Skeletal muscle cell (primary cell): ENCODE measurements around the gene TTC28.

Experiments used
- DNase-seq: peaks from one replicate; pipeline ENCODE4 v3.0.0-alpha.2; 2010; ENCODE audit warnings: low read depth
- H3K4me3 ChIP-seq: 2 replicates; pipeline ENCODE4 v1.5.1; 2011; ENCODE audit warnings: low read depth, mild to moderate bottlenecking, control low read depth, low read length, moderate library complexity

Gene TTC28

DNA sequence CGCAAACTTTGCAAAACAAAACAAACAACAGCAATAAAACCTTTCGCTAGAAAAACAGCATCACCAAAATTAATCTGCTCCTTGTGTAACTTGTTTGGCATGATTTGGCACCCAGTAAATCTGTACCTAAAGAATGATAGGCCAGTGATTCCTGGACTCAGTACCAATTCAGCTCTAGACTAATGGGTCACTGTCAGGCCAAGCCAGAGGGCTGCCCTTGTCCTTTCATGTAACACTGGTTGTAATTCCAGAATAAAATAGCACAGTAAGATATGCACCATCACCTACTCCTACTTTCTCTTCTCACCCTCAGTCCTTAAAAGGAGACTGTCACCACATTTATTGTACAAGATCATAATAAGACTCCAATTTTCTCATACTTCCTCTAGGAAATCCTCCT, 419.0 kb downstream of the TTC28 start:
- H3K4me3 ChIP-seq: no peak overlapping the region
- DNase-seq: no peak

DNA sequence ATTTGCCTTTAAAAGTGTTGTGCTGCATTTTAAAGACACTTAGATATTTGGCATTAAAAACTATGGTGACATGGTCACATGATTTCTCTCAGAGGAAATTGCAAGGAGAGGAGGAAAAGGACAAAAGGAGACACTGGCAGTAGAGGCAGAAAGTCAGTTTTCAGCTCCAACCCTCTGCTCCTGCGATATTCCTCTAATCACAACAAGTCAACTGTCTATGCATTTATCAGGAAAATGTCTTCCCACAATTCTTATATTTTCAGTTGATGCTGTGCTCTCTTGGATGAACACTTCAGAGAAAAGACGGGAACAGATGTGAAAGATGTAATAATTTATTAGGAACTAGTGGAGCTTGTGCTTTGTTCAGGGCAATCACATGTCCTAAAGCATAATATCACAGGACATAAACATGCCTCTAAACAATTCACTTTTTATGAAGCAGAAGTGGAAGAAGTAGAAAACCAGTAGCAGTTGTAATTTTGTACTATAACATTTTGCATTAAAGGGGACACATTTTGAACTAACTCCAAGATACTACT, 419.8 kb downstream of the TTC28 start:
- H3K4me3 ChIP-seq: no peak overlapping the region
- DNase-seq: no peak

DNA sequence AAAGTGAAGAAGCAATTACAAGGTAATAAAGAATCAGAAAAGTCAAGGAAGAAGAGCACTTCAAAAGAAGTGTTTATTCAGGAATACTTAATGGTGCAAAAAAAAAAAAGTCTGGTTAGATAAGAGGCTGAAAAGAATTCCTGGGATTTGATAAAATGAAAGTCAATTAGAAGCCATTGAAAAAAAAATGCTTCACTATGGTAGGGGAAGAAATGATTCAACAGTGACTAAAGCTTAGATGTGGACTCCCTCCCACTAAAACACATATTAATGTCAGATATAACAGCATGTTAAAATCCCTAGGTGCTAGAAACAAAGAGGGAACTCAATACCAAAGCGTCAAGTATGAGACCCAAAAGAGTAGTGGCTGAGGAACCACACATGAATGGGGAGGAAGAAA, 425.2 kb downstream of the TTC28 start:
- DNase-seq: no peak
- H3K4me3 ChIP-seq: no peak overlapping the region

DNA sequence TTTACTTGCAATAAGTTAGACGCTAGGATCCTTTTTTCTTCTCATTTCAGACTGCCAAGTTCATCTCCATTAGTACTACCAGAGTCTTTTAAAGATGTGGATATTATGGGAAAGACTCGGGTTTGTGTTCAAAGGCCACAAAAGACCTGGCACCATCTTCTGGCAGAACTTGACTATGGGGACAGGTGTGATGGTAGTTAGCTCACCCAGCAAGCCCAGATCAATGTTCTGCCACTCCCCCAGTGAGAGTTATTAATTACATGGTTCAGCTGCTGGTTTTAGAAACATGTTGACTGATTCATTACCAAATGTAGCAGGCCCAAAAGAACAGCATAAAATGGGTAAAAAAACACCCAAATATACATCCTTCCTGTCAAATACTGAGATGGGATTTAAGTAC, 427.1 kb downstream of the TTC28 start:
- DNase-seq: no peak
- H3K4me3 ChIP-seq: no peak overlapping the region

DNA sequence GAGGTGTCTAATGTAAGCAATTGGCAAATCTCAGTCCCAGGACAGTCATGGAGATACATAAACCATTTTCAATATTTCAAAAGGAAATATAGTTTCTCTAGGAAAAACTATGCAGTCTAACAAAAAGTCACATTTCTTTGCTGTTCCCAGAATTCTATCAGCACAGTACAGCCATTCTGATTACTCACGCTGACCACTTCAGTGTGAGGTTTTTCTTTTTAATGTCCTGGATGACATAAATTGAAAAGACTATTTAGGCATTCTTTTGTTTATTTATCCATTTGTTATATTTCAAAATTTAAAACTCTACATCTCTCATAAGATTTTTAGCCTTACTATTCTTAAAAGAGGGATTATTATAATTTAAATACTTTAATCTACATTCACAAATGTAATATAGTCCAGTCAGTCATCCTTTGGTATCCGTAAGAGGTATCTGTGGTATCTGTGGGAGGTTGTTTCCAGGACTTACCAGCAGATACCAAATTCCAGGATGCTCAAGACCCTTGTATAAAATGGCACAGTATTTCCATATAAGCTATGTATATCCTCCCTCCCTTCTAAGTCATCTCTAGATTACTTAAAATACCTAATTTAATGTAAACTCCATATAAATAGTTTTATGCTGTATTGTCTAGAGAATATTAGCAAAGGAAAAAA, 429.5 kb downstream of the TTC28 start:
- no peak for DNase-seq
- no peak overlapping the region for H3K4me3 ChIP-seq

DNA sequence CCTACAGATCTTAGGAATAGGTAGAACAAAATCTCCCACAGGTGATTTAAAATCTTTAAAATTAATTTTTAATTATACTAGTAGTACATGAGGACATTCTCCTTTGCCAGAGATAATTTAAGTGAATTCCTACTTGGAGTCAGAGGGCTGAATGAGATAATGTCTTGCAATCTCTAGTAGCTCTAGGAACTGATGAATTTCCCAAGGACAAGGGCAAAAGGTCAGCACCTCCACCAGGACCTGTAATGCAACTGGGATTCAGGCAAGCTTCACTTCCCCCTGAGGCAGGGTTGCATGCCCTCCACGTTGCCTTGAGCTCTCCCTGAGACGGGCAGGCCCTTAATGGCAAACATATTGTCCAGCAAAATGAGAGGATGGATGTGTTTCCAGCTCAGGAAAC, 430.2 kb downstream of the TTC28 start:
- no peak overlapping the region for H3K4me3 ChIP-seq
- DNase-seq: no peak

DNA sequence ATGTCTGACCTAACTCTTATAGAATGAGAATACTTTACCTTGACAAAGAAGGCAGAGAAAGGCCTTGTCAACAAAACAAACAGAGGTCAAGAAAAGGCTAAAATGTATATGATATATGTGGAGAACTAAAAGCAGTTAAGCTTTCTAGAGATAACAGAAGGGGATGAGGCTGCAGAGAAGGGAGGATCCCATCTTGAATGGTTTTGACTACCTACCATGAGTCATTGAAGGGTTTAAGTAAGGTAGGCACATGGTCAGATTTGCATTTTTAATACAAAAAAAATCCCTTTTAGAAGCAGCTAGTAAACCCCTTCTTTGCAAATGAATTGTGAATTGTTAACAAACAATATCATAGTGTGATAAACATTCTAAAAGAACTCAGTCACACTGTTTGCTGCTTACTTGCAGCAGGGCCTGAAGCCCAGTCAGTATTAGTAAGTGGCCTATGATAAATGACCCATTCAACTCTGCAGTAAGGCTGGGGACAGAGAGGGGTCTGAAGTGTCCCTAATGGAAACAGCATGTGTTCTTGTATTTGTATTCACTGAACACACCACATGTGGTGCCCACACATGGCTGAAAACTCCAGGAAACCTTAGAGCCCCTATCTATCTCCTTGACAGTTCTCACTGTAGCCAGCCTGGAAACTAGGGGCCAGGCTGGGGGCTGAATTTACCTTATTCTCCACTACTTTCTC, 431.8 kb downstream of the TTC28 start:
- no peak overlapping the region for H3K4me3 ChIP-seq
- DNase-seq: no peak

DNA sequence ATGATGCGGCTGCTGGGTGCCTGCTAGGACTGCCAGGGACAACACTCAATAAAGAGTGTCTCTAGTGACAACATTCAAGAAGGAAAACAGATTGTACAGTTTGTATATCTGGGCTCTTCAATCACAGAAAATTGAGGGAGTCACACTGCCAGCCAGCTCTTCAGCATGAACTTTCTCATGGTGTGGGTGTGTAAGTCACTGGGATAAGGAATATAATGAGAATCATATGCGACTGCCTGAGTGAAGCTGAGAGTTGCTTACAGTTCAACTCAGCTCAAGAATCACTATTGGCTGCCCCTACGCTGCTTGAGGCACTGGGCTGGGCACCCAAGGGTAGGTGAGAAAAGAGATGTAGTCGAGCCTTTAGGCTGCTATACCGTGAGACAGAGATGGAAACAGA, 432.5 kb downstream of the TTC28 start:
- no peak overlapping the region for H3K4me3 ChIP-seq
- no peak for DNase-seq

DNA sequence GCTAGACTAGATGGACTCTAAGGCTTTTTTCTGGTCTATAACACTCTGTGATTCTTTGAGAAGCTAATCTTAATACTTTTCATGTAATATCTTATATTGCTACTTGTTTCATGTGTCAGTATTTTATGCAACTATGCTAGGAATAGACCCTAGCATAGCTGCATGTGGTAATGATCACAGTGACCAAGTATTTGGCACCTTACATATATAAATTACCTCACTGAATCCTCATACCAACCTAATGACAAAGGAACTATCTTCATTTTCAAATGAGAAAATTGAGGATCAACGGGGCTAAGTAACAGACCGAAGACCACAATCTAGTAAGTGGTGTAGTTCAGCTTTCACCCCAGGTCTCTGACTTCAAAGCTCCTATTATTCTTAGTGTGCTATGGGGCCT, 433.2 kb downstream of the TTC28 start:
- peak; percentile 62 for DNase-seq
- H3K4me3 ChIP-seq: no peak overlapping the region

DNA sequence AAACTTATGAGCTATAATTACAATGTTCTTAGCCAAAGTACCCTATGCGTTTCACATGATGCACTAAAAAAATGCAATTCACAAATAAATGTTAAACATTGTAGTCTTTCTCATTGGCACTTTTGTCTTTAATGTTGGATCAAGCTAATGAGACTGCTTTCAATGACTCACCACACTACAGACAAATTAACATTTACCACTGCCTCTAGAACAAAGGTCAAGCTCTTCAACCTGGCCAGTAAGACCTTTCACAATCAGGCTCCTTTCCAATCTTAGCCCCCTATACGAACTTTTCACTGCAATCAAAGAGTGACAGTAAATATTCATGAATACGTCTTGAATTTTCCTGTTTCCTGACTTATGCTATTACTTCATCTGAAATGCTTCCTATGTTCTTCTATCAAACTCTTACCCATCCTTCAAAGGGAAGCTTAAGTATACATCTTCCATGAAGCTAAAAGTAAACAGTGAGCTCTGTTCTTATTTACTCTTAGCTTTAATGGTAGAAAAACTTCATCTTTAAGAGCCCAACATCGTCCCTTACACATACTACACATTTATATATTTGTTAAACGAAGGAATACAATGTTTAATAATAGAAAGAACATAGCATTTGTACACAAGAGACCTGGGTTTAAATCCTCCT, 433.9 kb downstream of the TTC28 start:
- DNase-seq: no peak
- no peak overlapping the region for H3K4me3 ChIP-seq

DNA sequence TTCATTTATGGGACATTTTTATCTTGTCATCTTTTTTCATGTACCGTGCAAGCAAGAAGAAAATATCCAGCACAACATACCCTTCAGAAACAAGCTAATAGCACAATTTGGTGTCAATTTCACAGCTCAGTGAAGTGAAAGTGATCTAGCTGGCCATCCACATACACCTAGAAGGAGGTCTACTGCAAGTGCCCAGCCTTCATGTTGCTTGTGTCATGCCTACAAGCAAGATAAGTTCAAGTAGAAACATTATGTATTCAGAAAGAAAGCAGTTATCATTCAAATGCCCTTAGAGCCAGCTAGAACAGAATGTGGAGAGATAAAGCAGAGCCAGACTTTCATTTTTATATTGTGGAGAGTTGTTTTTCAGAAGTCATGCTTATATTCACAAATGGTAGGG, 434.9 kb downstream of the TTC28 start:
- H3K4me3 ChIP-seq: no peak overlapping the region
- no peak for DNase-seq

DNA sequence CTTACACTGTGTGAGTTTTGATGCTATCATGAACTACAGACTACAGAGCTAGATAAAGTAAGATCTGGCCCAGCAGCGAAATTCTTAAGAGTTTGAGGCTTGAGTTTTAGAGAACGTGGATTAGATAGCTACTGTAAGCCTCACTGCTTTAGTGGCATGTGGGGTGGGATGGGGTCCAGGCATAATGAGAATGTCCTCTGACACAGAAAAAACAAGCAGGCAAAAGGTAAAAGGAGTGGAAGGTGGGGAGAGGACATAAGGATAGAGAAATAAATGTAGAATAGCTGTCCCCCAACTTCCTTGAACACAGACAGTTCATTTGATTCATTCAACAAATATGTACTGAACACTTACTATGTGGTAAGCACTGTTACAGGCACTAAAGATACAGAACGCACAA, 436.1 kb downstream of the TTC28 start:
- no peak overlapping the region for H3K4me3 ChIP-seq
- no peak for DNase-seq

DNA sequence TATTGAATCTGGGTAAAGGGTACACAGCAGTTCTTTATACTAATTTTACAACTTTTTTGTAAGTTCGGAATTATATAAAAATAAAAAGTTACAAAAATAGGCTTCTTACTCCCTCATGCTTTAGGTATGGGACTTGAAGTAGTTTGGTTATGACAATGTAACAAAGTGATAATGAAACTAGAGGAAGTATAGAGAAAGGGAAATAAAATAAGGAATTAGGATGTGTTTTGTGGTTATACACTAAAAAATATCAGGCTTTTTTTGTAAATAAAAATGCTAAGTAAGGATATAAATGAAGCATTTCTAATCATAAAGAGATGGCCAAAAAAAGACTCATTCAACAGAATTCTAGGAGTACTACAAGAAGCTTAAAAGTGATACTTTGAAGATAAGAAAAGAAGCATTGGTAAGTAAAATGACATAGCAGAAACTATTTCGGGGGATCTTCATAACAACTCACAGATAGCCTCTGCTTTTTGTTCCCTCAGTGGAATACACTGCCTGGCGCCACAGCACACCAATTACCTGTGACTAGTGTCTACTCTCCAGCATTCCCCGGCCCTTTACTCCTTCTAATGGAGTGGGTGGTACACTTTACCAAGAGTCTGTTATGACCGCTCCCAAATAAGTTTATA, 437.9 kb downstream of the TTC28 start:
- H3K4me3 ChIP-seq: no peak overlapping the region
- DNase-seq: no peak

DNA sequence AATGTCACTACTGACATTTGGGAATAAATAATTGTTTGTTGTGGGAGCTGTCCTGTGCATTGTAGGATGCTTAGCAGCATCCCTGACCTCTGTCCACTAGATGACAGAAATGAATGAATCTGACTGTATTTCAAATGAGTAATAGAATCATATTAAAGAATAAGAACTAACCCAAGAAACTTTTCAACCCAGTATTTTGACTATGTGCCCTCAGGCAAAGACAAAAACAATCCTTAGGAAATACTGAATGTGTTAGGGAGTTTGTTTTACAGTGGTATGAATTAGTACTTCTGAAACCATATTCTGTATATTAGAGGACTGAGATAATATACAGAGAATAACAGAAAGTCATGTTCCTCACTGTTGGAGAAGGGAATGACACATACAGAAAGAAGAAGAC, 439.7 kb downstream of the TTC28 start:
- DNase-seq: no peak

DNA sequence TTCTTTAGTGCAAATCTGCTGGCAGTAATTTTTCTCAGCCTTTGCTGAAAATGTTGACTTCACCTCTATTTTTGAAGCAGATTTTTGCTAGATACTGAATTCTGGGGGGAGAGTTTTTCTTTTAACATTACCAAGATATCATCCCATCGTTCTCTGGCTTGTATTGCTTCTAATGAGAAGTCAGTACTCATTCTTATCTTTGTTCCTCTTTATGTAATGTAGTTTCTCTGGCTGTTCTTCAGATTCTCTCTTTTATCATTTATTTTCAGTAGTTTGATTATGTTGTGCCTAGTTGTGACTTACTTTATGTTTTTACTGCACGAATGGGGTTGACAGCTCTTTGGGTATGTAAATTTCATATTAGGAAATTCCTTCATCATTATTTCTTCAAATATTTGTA, 441.9 kb downstream of the TTC28 start:
- H3K4me3 ChIP-seq: no peak overlapping the region
- no peak for DNase-seq

More for the DNA sequence above, 439.7 kb downstream of the TTC28 start:
- H3K4me3 ChIP-seq: no peak overlapping the region

DNA sequence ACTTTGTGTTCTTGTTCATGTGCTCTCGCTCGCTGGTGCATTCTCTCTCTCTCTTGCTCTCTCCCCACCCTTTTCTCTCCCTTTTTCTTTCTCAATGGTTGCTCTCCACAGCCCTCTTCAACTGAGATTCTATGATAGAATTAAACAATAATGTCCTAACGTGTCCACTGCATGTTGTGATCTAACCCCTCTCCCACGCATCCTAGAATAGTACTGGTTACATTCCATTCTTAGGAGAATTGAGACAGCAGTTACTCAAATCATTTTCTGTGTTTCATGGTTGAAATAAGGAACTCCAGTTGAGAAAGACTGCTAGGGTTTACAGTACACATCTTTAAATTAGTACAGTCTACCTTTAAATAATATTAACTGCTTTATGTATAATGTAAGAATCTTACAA, 442.5 kb downstream of the TTC28 start:
- H3K4me3 ChIP-seq: no peak overlapping the region
- DNase-seq: no peak

DNA sequence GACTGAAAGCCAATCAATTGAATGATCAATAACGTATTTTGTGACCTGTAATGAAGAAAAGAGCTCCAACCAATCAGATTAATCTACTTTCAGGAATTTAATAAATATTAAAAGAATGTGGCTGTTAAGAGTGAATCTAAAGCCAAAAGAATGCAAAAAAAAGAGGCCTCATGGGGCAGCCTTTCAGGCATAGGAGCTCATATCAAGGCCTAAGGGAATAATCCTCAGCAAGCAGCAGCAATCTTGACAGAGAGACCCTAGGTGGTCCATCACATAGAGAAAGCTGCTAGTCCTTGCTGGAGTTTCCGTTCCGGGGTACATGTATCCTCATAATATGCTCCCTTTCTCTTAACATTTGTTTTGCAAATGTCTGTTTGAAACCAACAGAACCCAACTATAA, 447.4 kb downstream of the TTC28 start:
- H3K4me3 ChIP-seq: no peak overlapping the region

DNA sequence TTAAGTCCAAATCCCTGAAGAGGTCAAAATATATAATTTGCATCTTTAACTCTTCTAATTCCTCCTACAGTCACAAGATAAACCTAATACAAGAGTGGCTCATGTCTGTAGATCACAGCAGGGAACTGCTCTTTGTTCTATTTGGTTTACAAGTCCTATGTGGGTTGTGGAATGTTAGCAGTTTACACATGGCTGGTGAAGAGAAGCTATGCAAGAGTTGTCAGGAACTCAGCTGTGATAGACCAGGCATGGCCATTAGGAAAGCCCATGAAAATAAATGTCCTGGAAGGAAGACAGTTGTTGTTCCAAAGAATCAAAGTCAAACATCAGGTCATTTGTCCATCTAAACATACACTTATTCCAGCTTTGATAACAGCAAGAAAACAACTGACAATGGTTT, 448.2 kb downstream of the TTC28 start:
- peak; percentile 49 for DNase-seq

More for the DNA sequence above, 447.4 kb downstream of the TTC28 start:
- DNase-seq: no peak

DNA sequence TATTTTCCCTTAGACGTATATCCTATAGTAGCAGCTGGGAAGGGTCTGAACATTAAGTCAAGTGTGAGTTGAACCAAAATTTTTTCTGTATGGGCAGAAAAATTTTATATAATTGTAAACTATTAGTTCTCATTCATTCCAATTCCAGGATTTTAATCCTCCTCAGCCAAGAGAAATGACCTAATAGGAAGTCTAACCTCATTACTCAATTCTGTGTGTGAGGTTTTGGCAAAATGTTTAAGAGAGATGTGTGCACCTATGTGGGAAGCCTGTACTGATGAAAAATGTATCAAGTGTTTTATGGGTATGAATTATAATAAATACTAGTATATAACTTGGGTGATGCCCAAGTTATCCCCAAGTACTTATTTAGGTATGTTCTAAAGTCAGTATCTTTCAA, 449.0 kb downstream of the TTC28 start:
- no peak overlapping the region for H3K4me3 ChIP-seq
- DNase-seq: no peak

More for the DNA sequence above, 448.2 kb downstream of the TTC28 start:
- H3K4me3 ChIP-seq: no peak overlapping the region
